ENCODE data around the gene HAPSTR1. TPM values are rescaled to one million over a fixed set of nuclear protein-coding genes. Genes with fewer than 3 reads are reported as not detected.

HAPSTR1 gene
- total RNA-seq, 4 donors from 2014 or later = 16.1 to 113 (median 45.9) TPM

- DNase-seq = no peak
- Histone ChIP-seq H3K4me3 (no peak overlapping the region), H3K4me1 (no peaks in the 10 kb centered on the region), H3K27me3 (no peaks in the 10 kb centered on the region), H3K36me3 (no peaks in the 10 kb centered on the region), H3K27ac (no peak overlapping the region), H3K9me3 (no peaks in the 10 kb centered on the region)
- intact Hi-C loops (cut with DNase I; ENCODE audit: low total_unique reads) = no loop called here
- no peak for TF ChIP-seq POLR2A (IDR thresholded peaks at IDR 0.05)
- TF ChIP-seq CTCF (IDR thresholded peaks at IDR 0.05) = no peak
Observed at GRCh38 chr16:9124444-9124843, 33.0 kb downstream of the HAPSTR1 start.

- H3K9me3 ChIP-seq = no peaks in the 10 kb centered on the region
- no peak for DNase-seq
- TF ChIP-seq CTCF (IDR thresholded peaks at IDR 0.05) (no peak), POLR2A (IDR thresholded peaks at IDR 0.05) (no peak)
- H3K36me3 ChIP-seq = no peaks in the 10 kb centered on the region
- no peak overlapping the region for H3K27ac ChIP-seq
- H3K4me3 ChIP-seq = no peak overlapping the region
- intact Hi-C loops (cut with DNase I; ENCODE audit: low total_unique reads) = no loop called here
- no peaks in the 10 kb centered on the region for H3K27me3 ChIP-seq
- no peaks in the 10 kb centered on the region for H3K4me1 ChIP-seq
Observed at GRCh38 chr16:9124908-9125584, 33.6 kb downstream of the HAPSTR1 start.

- TF ChIP-seq POLR2A (IDR thresholded peaks at IDR 0.05) (no peak), CTCF (IDR thresholded peaks at IDR 0.05) (no peak)
- no peaks in the 10 kb centered on the region for H3K4me1 ChIP-seq
Observed at GRCh38 chr16:9125658-9126505, 34.4 kb downstream of the HAPSTR1 start.

GRCh38 chr16:9126609-9127008, 35.2 kb downstream of the HAPSTR1 start:
- Histone ChIP-seq H3K9me3 (no peaks in the 10 kb centered on the region), H3K36me3 (no peaks in the 10 kb centered on the region), H3K4me3 (no peak overlapping the region), H3K27me3 (no peaks in the 10 kb centered on the region), H3K27ac (no peak overlapping the region), H3K4me1 (no peaks in the 10 kb centered on the region)
- no peak for DNase-seq
- TF ChIP-seq CTCF (IDR thresholded peaks at IDR 0.05) (no peak), POLR2A (IDR thresholded peaks at IDR 0.05) (no peak)
- intact Hi-C loops (cut with DNase I; ENCODE audit: low total_unique reads) = no loop called here

More at GRCh38 chr16:9125658-9126505, 34.4 kb downstream of the HAPSTR1 start:
- no peaks in the 10 kb centered on the region for H3K27me3 ChIP-seq
- H3K36me3 ChIP-seq = no peaks in the 10 kb centered on the region
- no peaks in the 10 kb centered on the region for H3K9me3 ChIP-seq
- no peak overlapping the region for H3K27ac ChIP-seq
- H3K4me3 ChIP-seq = no peak overlapping the region
- intact Hi-C loops (cut with DNase I; ENCODE audit: low total_unique reads) = no loop called here
- no peak for DNase-seq
